HFFc6 (cell line): Measurements from ENCODE around the gene PDCL3. TPM values are rescaled to one million over a fixed set of nuclear protein-coding genes. Genes with fewer than 3 reads are reported as not detected.
A peak's percentile ranks its signal among the peaks of the same experiment; 100 is the strongest.

ENCODE experiments used
- DNase-seq: peaks from one replicate; pipeline ENCODE4 v3.0.0-alpha.2; 2018
- H3K27ac Mint-ChIP-seq: 2 replicates; pipeline ENCODE4 v1.8.0; 2020; ENCODE audit warnings: mild to moderate bottlenecking, mixed read lengths
- H3K27me3 Mint-ChIP-seq: 2 replicates; pipeline ENCODE4 v1.8.0; 2021; ENCODE audit warnings: mild to moderate bottlenecking, moderate library complexity, mixed read lengths; ENCODE audit not compliant: insufficient read depth
- H3K36me3 Mint-ChIP-seq: 2 replicates; pipeline ENCODE4 v1.8.0; 2021; ENCODE audit warnings: low read depth, mixed read lengths
- H3K4me1 Mint-ChIP-seq: 2 replicates; pipeline ENCODE4 v1.8.0; 2020; ENCODE audit warnings: low read depth, mixed read lengths
- H3K4me3 Mint-ChIP-seq: 2 replicates; pipeline ENCODE4 v1.8.0; 2020; ENCODE audit warnings: mild to moderate bottlenecking, moderate library complexity, mixed read lengths
- H3K9me3 Mint-ChIP-seq: 2 replicates; pipeline ENCODE4 v1.8.0; 2020; ENCODE audit warnings: mild to moderate bottlenecking, mixed read lengths
- total RNA-seq, 6 experiments: library from RNA; stranded (reverse); fragmentation: NEBNext Ultra II Directional; extraction: Animal tissue kit (Norgen Biotek cat#: 25700); gene quantifications; 2 replicates in 1 of 6; 3 replicates in 5 of 6; pipeline ENCODE4 v1.2.3, GENCODE V29; 2021
- TF ChIP-seq, protein P1 (sequence below): fragments of 200-600 bp; sonication (generic); IDR thresholded peaks from 2 replicates; pipeline ENCODE4 v1.5.0; 2021; ENCODE audit warnings: antibody characterized with exemption, mild to moderate bottlenecking

The PDCL3 gene
- total RNA-seq, 6 experiments from 2014 or later, result 26.1 to 30.3 (median 29.1) TPM

- Mint-ChIP-seq H3K27ac (no peak overlapping the region), H3K4me3 (no peak overlapping the region), H3K27me3 (no peaks in the 10 kb centered on the region)
Measured at GRCh38 chr2:100571668-100572067, 8.9 kb downstream of the PDCL3 start.

DNA sequence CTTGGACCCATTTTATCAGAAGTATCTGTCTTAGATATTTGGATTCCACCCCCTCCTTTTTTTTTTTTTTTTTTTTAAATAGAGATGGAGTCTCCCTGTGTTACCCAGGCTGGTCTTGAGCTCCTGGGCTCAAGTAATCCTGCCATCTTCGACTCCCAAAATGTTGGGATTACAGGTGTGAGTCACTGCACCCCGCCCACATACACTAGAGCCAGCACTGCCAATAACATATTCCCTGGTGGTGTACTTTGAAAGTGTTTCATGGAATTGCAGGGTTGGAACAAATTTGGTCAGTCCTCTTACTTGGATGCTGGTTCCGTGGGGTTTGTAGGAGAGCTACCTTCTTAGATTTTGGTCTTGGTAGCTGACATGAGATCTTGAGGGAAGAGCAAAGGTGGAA, 15.0 kb downstream of the PDCL3 start:
- Mint-ChIP-seq H3K4me3 (no peak overlapping the region), H3K9me3 (no peaks in the 10 kb centered on the region), H3K36me3 (peaks cover 12% of the 10 kb centered on the region; the same call in 1 of the 2 replicates), H3K27ac (no peak overlapping the region), H3K4me1 (no peaks in the 10 kb centered on the region), H3K27me3 (no peaks in the 10 kb centered on the region; the same call in 1 of the 2 replicates)
- TF ChIP-seq, protein P1, sequence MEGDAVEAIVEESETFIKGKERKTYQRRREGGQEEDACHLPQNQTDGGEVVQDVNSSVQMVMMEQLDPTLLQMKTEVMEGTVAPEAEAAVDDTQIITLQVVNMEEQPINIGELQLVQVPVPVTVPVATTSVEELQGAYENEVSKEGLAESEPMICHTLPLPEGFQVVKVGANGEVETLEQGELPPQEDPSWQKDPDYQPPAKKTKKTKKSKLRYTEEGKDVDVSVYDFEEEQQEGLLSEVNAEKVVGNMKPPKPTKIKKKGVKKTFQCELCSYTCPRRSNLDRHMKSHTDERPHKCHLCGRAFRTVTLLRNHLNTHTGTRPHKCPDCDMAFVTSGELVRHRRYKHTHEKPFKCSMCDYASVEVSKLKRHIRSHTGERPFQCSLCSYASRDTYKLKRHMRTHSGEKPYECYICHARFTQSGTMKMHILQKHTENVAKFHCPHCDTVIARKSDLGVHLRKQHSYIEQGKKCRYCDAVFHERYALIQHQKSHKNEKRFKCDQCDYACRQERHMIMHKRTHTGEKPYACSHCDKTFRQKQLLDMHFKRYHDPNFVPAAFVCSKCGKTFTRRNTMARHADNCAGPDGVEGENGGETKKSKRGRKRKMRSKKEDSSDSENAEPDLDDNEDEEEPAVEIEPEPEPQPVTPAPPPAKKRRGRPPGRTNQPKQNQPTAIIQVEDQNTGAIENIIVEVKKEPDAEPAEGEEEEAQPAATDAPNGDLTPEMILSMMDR, result peak; percentile 9; the same call in 1 of the 2 replicates
- no peak for DNase-seq

More at GRCh38 chr2:100571668-100572067, 8.9 kb downstream of the PDCL3 start:
- no peak for DNase-seq
- H3K9me3 Mint-ChIP-seq, result no peaks in the 10 kb centered on the region
- H3K36me3 Mint-ChIP-seq, result peaks cover 35% of the 10 kb centered on the region
- H3K4me1 Mint-ChIP-seq, result no peaks in the 10 kb centered on the region
- TF ChIP-seq, protein P1, result no peak

GRCh38 chr2:100580367-100581276, 17.8 kb downstream of the PDCL3 start:
- no peaks in the 10 kb centered on the region for H3K4me1 Mint-ChIP-seq
- H3K27me3 Mint-ChIP-seq, result peaks cover 6% of the 10 kb centered on the region
- H3K9me3 Mint-ChIP-seq, result no peaks in the 10 kb centered on the region
- no peak overlapping the region for H3K27ac Mint-ChIP-seq
- H3K36me3 Mint-ChIP-seq, result peaks cover under 1% of the 10 kb centered on the region; the same call in 1 of the 2 replicates
- no peak for DNase-seq
- TF ChIP-seq, protein P1, result no peak
- no peak overlapping the region for H3K4me3 Mint-ChIP-seq

- TF ChIP-seq, protein P1, result no peak
- Mint-ChIP-seq H3K4me1 (no peaks in the 10 kb centered on the region), H3K27me3 (peaks cover 11% of the 10 kb centered on the region), H3K36me3 (no peaks in the 10 kb centered on the region), H3K4me3 (no peak overlapping the region), H3K27ac (no peak overlapping the region), H3K9me3 (no peaks in the 10 kb centered on the region)
- DNase-seq, result no peak
Measured at GRCh38 chr2:100581277-100581612, 18.5 kb downstream of the PDCL3 start.

- DNase-seq, result no peak
- H3K36me3 Mint-ChIP-seq, result no peaks in the 10 kb centered on the region
- peaks cover 6% of the 10 kb centered on the region for H3K4me1 Mint-ChIP-seq
- H3K27me3 Mint-ChIP-seq, result peaks cover 18% of the 10 kb centered on the region
- TF ChIP-seq, protein P1, result no peak
- H3K9me3 Mint-ChIP-seq, result no peaks in the 10 kb centered on the region
- no peak overlapping the region for H3K4me3 Mint-ChIP-seq
- no peak overlapping the region for H3K27ac Mint-ChIP-seq
Measured at GRCh38 chr2:100584816-100585215, 22.0 kb downstream of the PDCL3 start.
